ENCODE results near the gene ENDOU.

ENDOU gene

DNA sequence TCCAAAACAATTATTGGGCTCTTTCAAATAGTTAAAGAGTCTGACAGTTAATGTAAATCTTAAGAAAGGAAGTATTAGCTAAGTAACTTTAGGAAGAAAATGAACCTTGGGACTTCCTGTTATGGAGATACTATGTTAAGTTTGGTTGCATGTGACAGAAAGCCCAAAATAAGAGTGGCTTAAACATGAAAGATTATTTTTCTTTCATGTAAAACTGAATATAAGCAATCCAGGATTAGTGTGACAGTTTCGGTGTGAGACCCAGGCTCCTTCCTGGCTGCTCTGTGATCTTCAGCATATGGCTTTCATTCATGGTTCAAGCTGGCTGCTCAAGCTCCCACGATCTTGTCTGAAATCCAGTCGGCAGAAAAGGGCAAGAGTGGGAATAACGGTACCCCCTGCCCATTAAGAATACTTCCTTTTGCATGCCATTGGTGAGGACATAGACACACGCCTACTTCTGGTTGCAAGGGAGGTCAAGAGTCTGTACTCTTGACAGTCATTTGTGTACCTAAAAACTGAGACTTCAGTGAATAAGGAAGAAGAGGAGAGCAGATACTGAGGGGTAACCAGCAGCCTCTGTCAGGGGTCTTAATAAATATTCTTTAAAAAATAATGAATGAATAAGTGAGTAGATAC lies 17.3 kb downstream of the ENDOU start:
- no peak for DNase-seq (ENCODE audit: low read depth)
- TF ChIP-seq, protein P1, sequence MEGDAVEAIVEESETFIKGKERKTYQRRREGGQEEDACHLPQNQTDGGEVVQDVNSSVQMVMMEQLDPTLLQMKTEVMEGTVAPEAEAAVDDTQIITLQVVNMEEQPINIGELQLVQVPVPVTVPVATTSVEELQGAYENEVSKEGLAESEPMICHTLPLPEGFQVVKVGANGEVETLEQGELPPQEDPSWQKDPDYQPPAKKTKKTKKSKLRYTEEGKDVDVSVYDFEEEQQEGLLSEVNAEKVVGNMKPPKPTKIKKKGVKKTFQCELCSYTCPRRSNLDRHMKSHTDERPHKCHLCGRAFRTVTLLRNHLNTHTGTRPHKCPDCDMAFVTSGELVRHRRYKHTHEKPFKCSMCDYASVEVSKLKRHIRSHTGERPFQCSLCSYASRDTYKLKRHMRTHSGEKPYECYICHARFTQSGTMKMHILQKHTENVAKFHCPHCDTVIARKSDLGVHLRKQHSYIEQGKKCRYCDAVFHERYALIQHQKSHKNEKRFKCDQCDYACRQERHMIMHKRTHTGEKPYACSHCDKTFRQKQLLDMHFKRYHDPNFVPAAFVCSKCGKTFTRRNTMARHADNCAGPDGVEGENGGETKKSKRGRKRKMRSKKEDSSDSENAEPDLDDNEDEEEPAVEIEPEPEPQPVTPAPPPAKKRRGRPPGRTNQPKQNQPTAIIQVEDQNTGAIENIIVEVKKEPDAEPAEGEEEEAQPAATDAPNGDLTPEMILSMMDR (IDR thresholded peaks at IDR 0.05; ENCODE audit: low read length, missing control alignments), result no peak
- H3K4me3 ChIP-seq (replicated peaks; ENCODE audit: low read depth, low read length), result no peak overlapping the region

DNA sequence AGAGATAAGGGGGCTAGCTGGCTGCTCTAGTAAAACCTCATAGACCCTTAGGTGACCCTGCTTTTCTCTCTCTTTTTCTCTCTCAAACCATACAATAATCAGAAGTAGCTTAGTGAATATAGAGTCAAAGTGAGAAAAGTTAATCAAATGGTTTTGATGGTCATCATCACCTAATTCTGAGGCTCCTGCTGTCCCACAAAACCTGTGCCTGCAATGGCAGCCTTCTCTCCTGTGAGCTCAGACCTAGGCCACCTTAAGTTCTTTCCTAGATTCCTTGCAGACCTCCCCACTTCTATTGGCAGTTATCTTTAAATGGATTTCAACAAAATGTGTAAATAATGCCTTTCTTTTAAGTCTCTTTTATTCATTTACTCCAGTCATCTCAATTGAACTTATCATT lies 17.9 kb downstream of the ENDOU start:
- DNase-seq (ENCODE audit: low read depth), result no peak
- TF ChIP-seq, protein P1 (IDR thresholded peaks at IDR 0.05; ENCODE audit: low read length, missing control alignments), result no peak
- no peak overlapping the region for H3K4me3 ChIP-seq (replicated peaks; ENCODE audit: low read depth, low read length)

GRCh38 chr12:47705566-47706425 lies 19.5 kb downstream of the ENDOU start, which contains the start of gene RPAP3:
Gene RPAP3 (minus strand): TSS chr12:47706030. CDS start chr12:47702840, 3,190 bp downstream.
- DNase-seq (ENCODE audit: low read depth), result peak; percentile 91
- TF ChIP-seq, protein P1 (IDR thresholded peaks at IDR 0.05; ENCODE audit: low read length, missing control alignments), result peak; percentile 45
- H3K4me3 ChIP-seq (replicated peaks; ENCODE audit: low read depth, low read length), result peak within 1 kb of the TSS; percentile 73

- DNase-seq (ENCODE audit: low read depth), result peak; percentile 9
- TF ChIP-seq, protein P1 (IDR thresholded peaks at IDR 0.05; ENCODE audit: low read length, missing control alignments), result no peak
- H3K4me3 ChIP-seq (replicated peaks; ENCODE audit: low read depth, low read length), result peak overlapping the region; percentile 73
Observed at GRCh38 chr12:47705229-47705565, 20.1 kb downstream of the ENDOU start.

DNA sequence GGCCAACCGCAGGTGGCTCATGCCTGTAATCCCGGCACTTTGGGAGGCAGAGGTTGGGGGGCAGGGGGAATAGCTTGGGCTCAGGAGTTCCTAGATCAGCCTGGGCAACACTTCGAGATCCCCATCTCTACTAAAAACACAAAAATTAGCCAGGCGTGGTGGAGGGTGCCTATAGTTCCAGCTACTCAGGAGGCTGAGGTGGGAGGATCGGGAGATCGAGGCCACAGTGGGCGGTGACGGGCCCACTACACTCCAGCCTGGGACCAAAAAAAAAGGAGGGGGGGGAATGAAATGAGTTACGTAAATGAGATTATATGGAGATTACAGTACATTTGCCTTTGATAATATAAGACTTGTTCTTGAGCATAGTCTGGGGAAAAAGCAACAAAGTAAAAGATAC lies 20.6 kb downstream of the ENDOU start:
- no peak for DNase-seq (ENCODE audit: low read depth)
- peak overlapping the region; percentile 73 for H3K4me3 ChIP-seq (replicated peaks; ENCODE audit: low read depth, low read length)
- TF ChIP-seq, protein P1 (IDR thresholded peaks at IDR 0.05; ENCODE audit: low read length, missing control alignments), result no peak

GRCh38 chr12:47700263-47700662 lies 25.0 kb downstream of the ENDOU start:
- DNase-seq (ENCODE audit: low read depth), result no peak
- H3K4me3 ChIP-seq (replicated peaks; ENCODE audit: low read depth, low read length), result no peak overlapping the region
- TF ChIP-seq, protein P1 (IDR thresholded peaks at IDR 0.05; ENCODE audit: low read length, missing control alignments), result no peak
